ENCODE results near the gene CAMTA1.
A peak's percentile ranks its signal among the peaks of the same experiment; 100 is the strongest.
"Not testable (repeated sequence)": the region's sequence is repeated elsewhere in the genome, so short reads cannot be mapped to it uniquely, and the experiment has no call there.

CAMTA1 gene

DNA sequence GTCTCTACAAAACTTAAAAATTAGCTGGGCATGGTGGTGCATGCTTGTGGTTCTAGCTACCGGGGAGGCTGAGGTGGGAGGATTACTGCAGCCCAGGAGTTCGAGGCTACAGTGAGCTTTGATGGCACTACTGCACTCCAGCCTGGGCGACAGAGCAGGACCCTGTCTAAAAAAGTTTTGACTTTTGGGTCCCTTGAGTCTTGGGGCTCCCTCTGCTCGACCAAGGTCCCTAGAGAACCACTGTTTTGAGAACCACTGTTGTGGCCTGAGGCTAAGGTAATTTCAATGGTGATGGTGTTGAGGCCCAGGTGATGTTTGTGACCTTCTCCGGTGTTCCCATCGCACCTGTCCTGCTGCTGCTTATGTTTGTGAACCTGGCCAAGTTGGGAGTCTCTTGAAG lies 3.1 kb upstream of the CAMTA1 start:
- no peak for DNase-seq

DNA sequence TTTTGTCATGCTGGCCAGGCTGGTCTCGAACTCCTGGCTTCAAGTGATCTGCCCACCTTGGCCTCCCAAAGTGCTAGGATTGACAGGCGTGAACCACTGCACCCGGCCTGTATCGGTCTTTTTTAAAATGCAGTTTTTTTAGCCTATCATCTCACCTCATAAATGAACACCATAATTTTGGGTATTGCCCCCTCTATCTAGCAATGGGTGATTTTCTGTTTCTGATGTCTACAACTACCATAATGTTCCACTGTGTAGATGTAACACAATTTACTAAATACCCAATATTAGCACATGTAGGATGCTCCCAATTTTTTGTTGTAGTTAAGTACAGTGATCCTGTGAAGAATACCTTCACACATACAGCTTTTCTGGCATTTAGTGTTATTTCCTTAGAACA lies 2.0 kb upstream of the CAMTA1 start:
- DNase-seq: no peak

DNA sequence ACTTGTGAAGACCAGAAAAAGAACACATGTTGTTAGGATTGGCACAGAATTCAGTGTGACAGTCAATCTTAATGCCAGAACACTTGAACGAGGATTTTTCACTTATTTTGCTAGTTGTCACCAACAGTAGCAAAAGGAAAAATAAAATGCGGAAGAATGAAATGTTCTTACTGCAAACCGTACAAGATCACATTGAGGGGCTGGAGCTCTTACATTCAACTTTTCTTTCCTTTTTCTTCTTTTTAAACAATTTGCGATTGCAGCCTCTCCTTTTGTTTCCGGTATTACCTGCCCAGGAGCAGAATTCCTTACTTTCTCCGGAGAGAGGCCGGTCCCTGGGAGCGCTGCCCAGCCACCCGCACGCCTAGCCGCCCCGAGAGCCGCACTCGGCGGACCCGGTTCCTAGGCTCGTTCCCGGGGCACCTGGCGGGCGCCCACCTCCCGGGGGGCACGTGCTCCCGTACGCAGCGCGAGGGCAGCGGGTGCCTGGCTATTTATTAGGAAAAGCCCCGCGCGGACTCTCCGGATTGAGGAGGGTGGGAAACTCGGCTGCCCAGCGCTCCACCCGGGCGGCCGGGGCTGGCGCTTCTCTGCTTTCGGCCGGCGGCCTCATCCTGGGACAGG lies 1.2 kb upstream of the CAMTA1 start:
- no peak for DNase-seq

- DNase-seq: peak; percentile 99
Observed at GRCh38 chr1:6784560-6785317, 515 bp upstream of the CAMTA1 start.

DNA sequence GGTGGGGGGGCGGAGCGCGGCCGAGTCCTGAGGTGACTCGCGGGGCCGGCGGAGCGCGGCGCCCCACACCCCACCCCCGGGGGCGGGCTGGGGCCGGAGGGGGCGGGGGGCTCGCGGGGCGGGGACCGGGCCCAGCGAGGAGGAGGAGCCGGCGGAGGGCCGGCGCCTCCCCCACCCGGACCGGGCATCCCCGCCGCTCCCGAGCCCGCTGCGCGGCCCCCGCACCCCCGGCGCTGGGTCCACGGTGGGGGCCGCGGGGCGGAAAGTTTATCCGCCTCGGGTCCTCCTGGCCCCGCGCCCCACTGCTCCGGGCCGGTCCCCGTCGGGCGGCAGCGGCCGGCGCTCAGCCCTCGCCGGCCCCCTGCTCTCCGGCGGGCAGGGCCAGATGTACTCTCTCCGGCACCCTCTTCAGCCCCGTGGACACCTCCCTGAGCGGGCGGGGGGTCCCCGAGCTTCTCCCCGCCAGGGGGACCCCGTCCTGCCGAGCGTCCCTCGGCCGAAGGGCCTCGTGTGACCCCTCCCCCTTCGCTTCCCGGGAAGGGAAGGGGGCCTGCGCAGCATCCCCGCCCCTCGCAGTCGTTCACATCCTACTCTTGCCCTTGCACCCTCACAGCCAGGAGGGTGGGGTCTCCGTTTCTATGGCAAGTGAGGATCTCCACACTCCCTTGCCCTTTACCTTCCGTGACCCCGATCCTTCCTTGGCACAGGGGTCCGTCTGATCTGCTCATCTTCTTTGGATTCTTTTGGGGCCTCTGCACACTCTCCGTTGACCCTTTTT lies 663 bp downstream of the CAMTA1 start:
- no peak for DNase-seq

DNA sequence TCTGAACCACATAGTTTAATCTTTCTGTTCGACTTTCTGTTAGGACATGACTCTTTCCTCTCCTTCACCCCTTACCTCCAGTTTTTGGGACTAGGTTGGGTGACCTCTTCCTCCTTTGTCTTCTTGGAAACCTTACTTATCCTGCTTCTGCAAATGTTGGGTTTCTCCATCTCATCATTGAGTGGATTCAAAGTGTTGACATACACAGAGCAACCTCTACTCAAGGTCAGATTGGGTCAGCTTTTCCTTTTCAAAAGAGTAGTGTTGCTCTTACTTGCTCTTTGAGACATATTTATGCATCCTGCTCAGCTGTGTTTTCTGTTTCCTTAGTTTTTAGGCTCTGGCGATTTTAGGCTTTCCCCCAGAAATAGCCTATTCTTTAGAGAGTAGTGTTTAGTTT lies 3.7 kb downstream of the CAMTA1 start:
- no peak for DNase-seq

GRCh38 chr1:6790146-6790545 lies 4.9 kb downstream of the CAMTA1 start:
- no peak for DNase-seq

GRCh38 chr1:6794164-6794563 lies 8.9 kb downstream of the CAMTA1 start:
- DNase-seq: no peak

- no peak for DNase-seq
Observed at GRCh38 chr1:6795203-6795602, 9.9 kb downstream of the CAMTA1 start.

- DNase-seq: no peak
Observed at GRCh38 chr1:6795661-6796060, 10.4 kb downstream of the CAMTA1 start.

DNA sequence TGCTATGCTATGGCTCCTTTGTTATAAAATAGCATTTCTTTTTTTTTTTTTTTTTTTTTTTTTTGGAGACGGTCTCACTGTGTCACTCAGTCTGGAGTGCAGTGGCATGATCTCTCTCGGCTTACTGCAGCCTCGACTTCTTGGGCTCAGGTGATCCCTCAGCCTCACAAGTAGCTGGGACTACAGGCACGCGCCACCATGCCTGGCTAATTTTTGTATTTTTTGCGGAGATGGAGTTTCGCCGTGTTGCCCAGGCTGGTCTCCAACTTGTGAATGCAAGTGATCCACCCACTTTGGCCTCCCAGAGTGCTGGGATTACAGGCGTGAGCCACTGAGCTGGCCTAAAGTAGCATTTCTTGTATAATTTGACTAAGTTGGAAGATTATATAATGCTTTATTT lies 10.8 kb downstream of the CAMTA1 start:
- no peak for DNase-seq

DNA sequence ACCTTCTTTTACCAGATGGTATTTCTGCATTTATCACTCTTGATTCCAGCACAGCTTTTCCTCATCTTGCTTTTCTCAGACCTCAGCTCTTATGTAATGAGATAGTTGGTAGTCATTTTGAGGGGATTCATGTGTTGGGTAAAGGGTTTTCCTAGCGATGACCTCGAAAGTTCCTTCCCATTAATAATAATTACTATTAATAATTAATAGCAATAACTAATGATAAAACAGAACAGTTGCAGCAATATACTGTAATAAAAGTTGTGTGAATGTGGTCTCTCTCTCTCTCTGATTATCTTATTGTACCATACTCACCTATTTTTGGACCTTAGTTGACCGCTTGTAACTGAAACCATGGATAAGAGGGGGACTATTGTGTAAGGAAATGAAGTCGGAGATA lies 14.2 kb downstream of the CAMTA1 start:
- no peak for DNase-seq

DNA sequence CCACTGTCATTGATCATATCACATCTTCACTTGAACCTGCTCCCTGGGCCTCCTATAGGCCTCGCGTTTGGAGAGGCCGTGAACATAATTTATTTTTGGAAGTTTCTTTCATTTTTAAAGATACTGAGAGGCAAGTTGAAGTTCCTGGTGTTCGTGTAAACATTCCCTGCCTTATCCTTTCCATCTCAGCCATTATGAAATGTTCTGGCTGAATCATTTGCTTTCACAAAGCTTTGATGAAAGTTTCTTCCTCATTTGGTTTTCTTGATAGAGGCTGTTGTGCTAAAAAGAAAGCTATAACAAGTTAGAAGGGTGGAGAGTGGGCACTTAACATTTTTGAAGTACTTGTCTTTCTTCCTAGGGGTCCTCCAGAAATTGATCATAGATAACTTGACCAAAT lies 15.5 kb downstream of the CAMTA1 start:
- DNase-seq: no peak

- no peak for DNase-seq
Observed at GRCh38 chr1:6801199-6801598, 15.9 kb downstream of the CAMTA1 start.

GRCh38 chr1:6801966-6802365 lies 16.7 kb downstream of the CAMTA1 start:
- no peak for DNase-seq

GRCh38 chr1:6802454-6802853 lies 17.2 kb downstream of the CAMTA1 start:
- no peak for DNase-seq

DNA sequence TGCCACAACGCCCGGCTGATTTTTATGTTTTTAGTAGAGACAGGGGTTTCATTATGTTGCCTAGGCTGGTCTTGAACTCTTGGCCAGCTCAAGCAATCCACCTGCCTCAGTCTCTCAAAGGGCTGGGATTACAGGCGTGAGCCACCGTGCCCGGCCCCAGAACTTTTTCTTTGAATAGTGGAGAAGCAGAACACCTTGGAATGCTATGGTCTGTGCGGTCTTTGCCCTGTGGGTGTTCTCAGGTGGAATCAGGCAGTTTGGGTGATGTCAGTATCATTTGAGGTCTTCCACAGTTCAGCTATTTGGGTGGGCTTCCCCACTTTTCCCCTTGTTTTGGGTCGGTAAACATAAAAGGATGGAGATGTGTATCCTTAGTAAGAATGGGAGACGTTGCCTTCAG lies 17.6 kb downstream of the CAMTA1 start:
- no peak for DNase-seq

- no peak for DNase-seq
Observed at GRCh38 chr1:6803357-6803756, 18.1 kb downstream of the CAMTA1 start.

GRCh38 chr1:6805004-6805416 lies 19.8 kb downstream of the CAMTA1 start:
- no peak for DNase-seq

DNA sequence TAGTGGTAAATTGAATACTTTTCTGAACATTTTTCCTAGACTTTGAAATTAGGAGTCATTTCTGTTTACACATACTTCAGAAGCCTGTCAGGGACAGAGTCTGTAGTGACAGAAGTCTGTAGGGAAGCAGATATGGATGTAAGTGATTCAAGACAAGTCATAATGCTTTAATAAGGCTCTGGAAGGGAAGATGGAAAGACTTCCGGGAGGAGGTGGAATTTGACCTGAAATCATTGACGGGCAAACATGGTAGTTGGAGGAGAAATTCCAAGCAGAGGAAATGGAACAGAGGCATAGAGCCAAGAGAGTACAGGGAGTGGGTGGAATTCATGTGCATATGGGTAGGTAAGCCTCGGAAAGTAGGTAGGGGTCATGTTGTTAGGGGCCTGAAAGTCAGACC lies 22.5 kb downstream of the CAMTA1 start:
- no peak for DNase-seq

DNA sequence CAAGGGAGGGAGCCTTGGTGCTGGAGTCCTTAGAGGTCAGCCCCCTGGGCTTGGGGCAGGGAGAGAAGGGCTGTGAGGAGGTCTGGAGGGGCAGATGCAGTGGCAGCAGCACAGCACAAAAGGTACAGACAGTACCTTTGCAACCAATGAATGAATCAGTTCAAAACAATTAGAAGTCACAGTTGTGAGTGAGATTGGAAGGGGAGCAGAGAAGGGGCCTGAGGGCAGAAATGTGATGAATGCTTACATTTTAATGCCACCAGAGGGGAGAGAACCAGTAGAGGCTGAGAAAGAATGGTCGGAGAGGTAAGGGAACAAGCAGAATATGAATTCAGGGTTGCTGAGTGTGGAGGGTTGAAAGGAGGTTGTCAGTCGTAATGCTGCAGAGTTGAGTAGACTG lies 24.2 kb downstream of the CAMTA1 start:
- no peak for DNase-seq

- DNase-seq: not testable (repeated sequence)
Observed at GRCh38 chr1:6810146-6810734, 25.0 kb downstream of the CAMTA1 start.

GRCh38 chr1:6811583-6811982 lies 26.3 kb downstream of the CAMTA1 start:
- DNase-seq: no peak

DNA sequence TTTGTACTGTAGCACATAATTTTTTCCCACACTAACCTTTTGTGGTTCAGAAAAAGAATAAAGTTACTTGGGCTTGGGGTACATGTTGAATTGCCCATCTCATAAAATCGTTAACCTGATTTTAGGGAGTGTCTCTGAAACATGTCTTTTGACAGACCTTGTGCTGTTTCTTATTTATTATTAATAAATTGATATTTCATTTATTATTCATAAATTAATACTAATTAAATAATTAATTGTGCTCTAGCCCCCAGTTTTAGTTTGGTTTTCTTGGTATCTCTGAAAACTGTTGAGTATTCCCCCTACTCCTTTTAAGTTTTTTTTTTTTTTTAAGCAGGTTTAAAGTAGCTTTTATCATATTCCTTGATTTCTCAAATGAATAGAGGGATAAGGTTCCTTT lies 27.9 kb downstream of the CAMTA1 start:
- DNase-seq: no peak

Measured in NCI-H1048 (cell line).